ENCODE data around the gene IL24.
"Not testable (repeated sequence)": the region's sequence is repeated elsewhere in the genome, so short reads cannot be mapped to it uniquely, and the experiment has no call there.

The IL24 gene

DNA sequence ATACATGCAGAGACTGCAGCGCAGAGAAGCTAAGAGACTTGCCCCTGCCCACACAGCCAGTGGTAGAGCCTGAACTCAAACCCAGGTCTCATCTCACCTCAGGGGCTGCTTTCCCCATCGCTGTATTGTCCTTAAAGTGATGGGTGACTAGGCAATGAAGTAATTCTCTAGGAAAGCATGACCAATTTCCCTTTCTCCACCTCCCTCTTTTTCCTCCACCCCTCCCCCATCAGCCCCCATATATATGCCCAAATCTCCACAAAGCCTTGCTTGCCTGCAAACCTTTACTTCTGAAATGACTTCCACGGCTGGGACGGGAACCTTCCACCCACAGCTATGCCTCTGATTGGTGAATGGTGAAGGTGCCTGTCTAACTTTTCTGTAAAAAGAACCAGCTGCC, at the start of gene IL24:
Gene IL24, plus strand, starts transcription at position 269 of the 400 bp plus-strand sequence. CDS start 390 bp downstream, outside the sequence.
- H3K4me1 ChIP-seq (ENCODE audit: insufficient read depth, low read length) = no peaks in the 10 kb centered on the region
- no peaks in the 10 kb centered on the region for H3K36me3 ChIP-seq (ENCODE audit: insufficient read depth, low read length)
- no peak within 1 kb of the TSS for H2AFZ ChIP-seq (ENCODE audit: low read depth, low read length)
- H3K27me3 ChIP-seq (ENCODE audit: insufficient read depth, low read length) = peaks cover 3% of the 10 kb centered on the region
- no peaks in the 10 kb centered on the region for H3K9me3 ChIP-seq (ENCODE audit: low read length)
- H3K4me3 ChIP-seq (ENCODE audit: low read length) = no peak within 1 kb of the TSS

- Histone ChIP-seq H3K4me3 (ENCODE audit: low read length) (no peak overlapping the region), H3K27me3 (ENCODE audit: insufficient read depth, low read length) (no peaks in the 10 kb centered on the region), H3K36me3 (ENCODE audit: insufficient read depth, low read length) (no peaks in the 10 kb centered on the region), H3K4me1 (ENCODE audit: insufficient read depth, low read length) (peaks cover 8% of the 10 kb centered on the region), H3K9me3 (ENCODE audit: low read length) (no peaks in the 10 kb centered on the region), H2AFZ (ENCODE audit: low read depth, low read length) (no peak overlapping the region)
Observed at GRCh38 chr1:206847946-206848345, 49.3 kb upstream of the IL24 start.

DNA sequence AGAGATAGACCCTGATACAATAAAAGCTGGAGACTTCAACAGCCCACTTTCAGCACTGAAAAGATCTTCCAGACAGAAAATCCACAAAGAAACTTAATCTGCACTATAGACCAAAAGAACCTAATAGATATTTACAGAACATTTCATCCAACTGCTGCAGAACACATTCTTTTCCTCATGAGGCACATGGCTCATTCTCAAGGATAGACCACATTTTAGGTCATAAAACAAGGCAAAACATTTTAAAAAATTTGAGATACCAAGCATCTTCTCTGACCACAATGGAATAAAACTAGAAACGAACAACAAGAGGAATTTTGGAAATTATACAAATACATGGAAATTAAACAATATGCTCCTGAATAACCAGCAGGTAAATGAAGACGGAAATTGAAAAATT, 46.8 kb upstream of the IL24 start:
- H3K27me3 ChIP-seq (ENCODE audit: insufficient read depth, low read length) = no peaks in the 10 kb centered on the region
- no peaks in the 10 kb centered on the region for H3K9me3 ChIP-seq (ENCODE audit: low read length)
- H3K4me1 ChIP-seq (ENCODE audit: insufficient read depth, low read length) = peaks cover 4% of the 10 kb centered on the region
- no peak overlapping the region for H2AFZ ChIP-seq (ENCODE audit: low read depth, low read length)
- H3K36me3 ChIP-seq (ENCODE audit: insufficient read depth, low read length) = no peaks in the 10 kb centered on the region
- no peak overlapping the region for H3K4me3 ChIP-seq (ENCODE audit: low read length)

DNA sequence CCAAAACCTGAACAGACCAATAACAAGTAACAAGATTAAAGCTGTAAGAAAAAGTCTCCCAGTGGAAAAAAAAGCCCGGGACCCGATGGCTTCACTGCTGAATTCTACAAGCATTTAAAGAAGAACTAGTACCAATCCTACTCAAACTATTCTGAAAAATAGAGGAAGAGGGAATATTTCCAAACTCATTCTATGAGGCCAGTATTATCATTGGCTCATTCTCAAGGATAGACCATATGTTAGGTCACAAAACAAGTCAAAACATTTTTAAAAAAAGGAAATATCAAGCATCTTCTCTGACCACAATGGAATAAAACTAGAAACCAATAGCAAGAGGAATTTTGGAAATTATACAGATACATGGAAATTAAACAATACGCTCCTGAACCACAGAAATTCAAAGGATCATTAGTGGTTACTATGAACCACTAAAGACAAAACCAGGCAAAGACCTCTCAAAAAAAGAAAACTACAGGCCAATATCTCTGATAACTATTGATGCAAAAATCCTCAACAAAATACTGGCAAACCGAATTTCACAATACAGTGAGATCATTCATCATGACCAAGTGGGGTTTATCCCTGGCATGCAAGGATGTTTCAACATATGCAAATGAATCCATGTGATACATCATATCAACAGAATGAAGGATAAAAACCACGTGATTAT, 45.8 kb upstream of the IL24 start:
- H2AFZ ChIP-seq (ENCODE audit: low read depth, low read length) = no peak overlapping the region
- no peak overlapping the region for H3K4me3 ChIP-seq (ENCODE audit: low read length)
- H3K27me3 ChIP-seq (ENCODE audit: insufficient read depth, low read length) = no peaks in the 10 kb centered on the region
- peaks cover 4% of the 10 kb centered on the region for H3K4me1 ChIP-seq (ENCODE audit: insufficient read depth, low read length)
- no peaks in the 10 kb centered on the region for H3K36me3 ChIP-seq (ENCODE audit: insufficient read depth, low read length)
- no peaks in the 10 kb centered on the region for H3K9me3 ChIP-seq (ENCODE audit: low read length)

DNA sequence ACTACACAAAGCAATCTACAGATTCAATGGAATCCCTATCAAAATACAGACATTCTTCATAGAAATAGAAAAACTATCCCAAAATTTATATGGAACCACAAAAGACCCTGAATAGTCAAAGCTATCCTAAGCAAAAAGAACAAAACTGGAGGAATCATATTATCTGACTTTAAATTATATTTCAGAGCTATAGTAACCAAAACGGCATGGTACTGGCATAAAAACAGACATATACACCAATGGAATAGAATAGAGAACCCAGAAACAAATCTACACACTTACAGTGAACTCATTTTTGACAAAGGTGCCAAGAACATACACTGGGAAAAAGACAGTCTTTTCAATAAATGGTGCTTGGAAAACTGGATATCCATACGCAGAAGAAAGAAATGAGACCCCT, 44.6 kb upstream of the IL24 start:
- not testable (repeated sequence) for H3K36me3 ChIP-seq (ENCODE audit: insufficient read depth, low read length); H3K9me3 ChIP-seq (ENCODE audit: low read length); H3K4me1 ChIP-seq (ENCODE audit: insufficient read depth, low read length); H3K27me3 ChIP-seq (ENCODE audit: insufficient read depth, low read length); H3K4me3 ChIP-seq (ENCODE audit: low read length); H2AFZ ChIP-seq (ENCODE audit: low read depth, low read length)

GRCh38 chr1:206853696-206854095, 43.5 kb upstream of the IL24 start:
- H3K4me3 ChIP-seq (ENCODE audit: low read length); H3K27me3 ChIP-seq (ENCODE audit: insufficient read depth, low read length); H2AFZ ChIP-seq (ENCODE audit: low read depth, low read length); H3K4me1 ChIP-seq (ENCODE audit: insufficient read depth, low read length); H3K36me3 ChIP-seq (ENCODE audit: insufficient read depth, low read length); H3K9me3 ChIP-seq (ENCODE audit: low read length): not testable (repeated sequence)

DNA sequence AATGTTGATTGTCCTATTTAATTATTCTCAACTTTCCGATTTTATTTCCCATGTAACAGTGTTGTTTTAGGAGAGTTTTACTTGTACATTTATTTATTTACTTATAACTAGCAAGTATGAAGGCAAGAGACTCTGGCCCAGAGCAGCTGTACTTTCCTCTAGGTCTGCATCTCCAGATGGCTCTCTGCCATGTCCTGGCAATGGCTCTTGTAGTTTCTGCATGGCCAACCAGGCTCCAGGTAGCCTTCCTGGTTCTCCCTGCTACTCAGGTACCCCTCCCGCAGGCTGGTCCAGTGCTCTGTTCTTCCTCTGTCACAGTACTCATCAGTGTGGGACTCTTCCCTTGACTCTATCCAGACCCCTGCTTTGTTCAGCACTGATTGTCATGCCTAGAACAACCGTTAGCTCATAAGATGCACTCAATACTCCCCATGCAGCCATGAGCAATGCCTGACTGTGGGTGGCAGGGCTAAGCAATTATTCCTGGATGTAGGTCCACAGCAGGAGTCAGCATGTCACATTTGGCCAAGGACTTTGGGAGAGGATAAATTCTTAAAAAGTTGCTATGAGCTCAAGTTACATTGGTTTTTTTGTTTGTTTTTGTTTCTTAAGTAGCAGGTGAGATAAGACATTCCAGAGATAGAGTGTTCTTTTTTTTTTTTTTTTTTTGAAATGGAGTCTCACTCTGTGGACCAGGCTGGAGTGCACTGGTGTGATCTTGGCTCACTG, 42.7 kb upstream of the IL24 start:
- H2AFZ ChIP-seq (ENCODE audit: low read depth, low read length) = no peak overlapping the region
- H3K4me1 ChIP-seq (ENCODE audit: insufficient read depth, low read length) = no peaks in the 10 kb centered on the region
- no peaks in the 10 kb centered on the region for H3K36me3 ChIP-seq (ENCODE audit: insufficient read depth, low read length)
- no peak overlapping the region for H3K4me3 ChIP-seq (ENCODE audit: low read length)
- no peaks in the 10 kb centered on the region for H3K27me3 ChIP-seq (ENCODE audit: insufficient read depth, low read length)
- no peaks in the 10 kb centered on the region for H3K9me3 ChIP-seq (ENCODE audit: low read length)

GRCh38 chr1:206855859-206856258, 41.4 kb upstream of the IL24 start:
- no peaks in the 10 kb centered on the region for H3K36me3 ChIP-seq (ENCODE audit: insufficient read depth, low read length)
- H3K4me3 ChIP-seq (ENCODE audit: low read length) = no peak overlapping the region
- H2AFZ ChIP-seq (ENCODE audit: low read depth, low read length) = no peak overlapping the region
- H3K9me3 ChIP-seq (ENCODE audit: low read length) = no peaks in the 10 kb centered on the region
- H3K27me3 ChIP-seq (ENCODE audit: insufficient read depth, low read length) = no peaks in the 10 kb centered on the region
- no peaks in the 10 kb centered on the region for H3K4me1 ChIP-seq (ENCODE audit: insufficient read depth, low read length)

GRCh38 chr1:206856674-206857464, 40.4 kb upstream of the IL24 start:
- no peak overlapping the region for H2AFZ ChIP-seq (ENCODE audit: low read depth, low read length)
- H3K4me3 ChIP-seq (ENCODE audit: low read length) = no peak overlapping the region
- H3K36me3 ChIP-seq (ENCODE audit: insufficient read depth, low read length) = no peaks in the 10 kb centered on the region
- H3K4me1 ChIP-seq (ENCODE audit: insufficient read depth, low read length) = no peaks in the 10 kb centered on the region
- H3K9me3 ChIP-seq (ENCODE audit: low read length) = no peaks in the 10 kb centered on the region
- peaks cover 5% of the 10 kb centered on the region for H3K27me3 ChIP-seq (ENCODE audit: insufficient read depth, low read length)

DNA sequence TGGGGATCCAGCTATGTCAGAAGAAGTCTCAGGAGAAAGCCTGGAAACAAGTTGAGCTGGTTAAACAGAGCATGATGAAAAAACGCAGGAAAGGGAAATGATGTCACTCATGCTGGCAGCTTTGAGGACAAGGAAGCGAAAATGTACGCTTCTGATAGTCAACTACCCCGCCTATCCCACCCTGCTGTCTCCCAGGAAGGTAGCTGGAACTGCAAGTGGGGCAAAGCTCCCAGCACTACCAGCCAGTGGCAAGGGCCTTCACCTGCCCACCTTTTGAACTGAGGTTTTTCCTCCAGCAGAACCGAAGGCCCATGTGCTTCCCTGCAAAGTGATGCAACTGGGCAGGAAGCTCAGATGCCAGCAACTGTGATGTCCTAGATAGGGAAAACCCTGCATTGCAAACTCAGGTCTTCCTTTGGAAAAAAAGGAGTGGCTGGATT, 38.1 kb upstream of the IL24 start:
- H2AFZ ChIP-seq (ENCODE audit: low read depth, low read length) = no peak overlapping the region

GRCh38 chr1:206860165-206860564, 37.1 kb upstream of the IL24 start:
- peaks cover 5% of the 10 kb centered on the region for H3K27me3 ChIP-seq (ENCODE audit: insufficient read depth, low read length)
- no peaks in the 10 kb centered on the region for H3K4me1 ChIP-seq (ENCODE audit: insufficient read depth, low read length)
- no peak overlapping the region for H2AFZ ChIP-seq (ENCODE audit: low read depth, low read length)
- H3K36me3 ChIP-seq (ENCODE audit: insufficient read depth, low read length) = no peaks in the 10 kb centered on the region
- no peak overlapping the region for H3K4me3 ChIP-seq (ENCODE audit: low read length)
- no peaks in the 10 kb centered on the region for H3K9me3 ChIP-seq (ENCODE audit: low read length)

More for the DNA sequence above, 38.1 kb upstream of the IL24 start:
- Histone ChIP-seq H3K27me3 (ENCODE audit: insufficient read depth, low read length) (peaks cover 5% of the 10 kb centered on the region), H3K4me3 (ENCODE audit: low read length) (no peak overlapping the region), H3K36me3 (ENCODE audit: insufficient read depth, low read length) (no peaks in the 10 kb centered on the region), H3K4me1 (ENCODE audit: insufficient read depth, low read length) (no peaks in the 10 kb centered on the region), H3K9me3 (ENCODE audit: low read length) (no peaks in the 10 kb centered on the region)

- Histone ChIP-seq H2AFZ (ENCODE audit: low read depth, low read length) (no peak overlapping the region), H3K36me3 (ENCODE audit: insufficient read depth, low read length) (no peaks in the 10 kb centered on the region), H3K9me3 (ENCODE audit: low read length) (no peaks in the 10 kb centered on the region), H3K27me3 (ENCODE audit: insufficient read depth, low read length) (peaks cover 5% of the 10 kb centered on the region), H3K4me3 (ENCODE audit: low read length) (no peak overlapping the region), H3K4me1 (ENCODE audit: insufficient read depth, low read length) (no peaks in the 10 kb centered on the region)
Observed at GRCh38 chr1:206863266-206863665, 34.0 kb upstream of the IL24 start.

GRCh38 chr1:206864939-206865671, 32.1 kb upstream of the IL24 start, which contains the start of gene IL20:
TSS of gene IL20 (plus strand) at chr1:206865623. CDS start at chr1:206865853, 230 bp downstream.
- H3K36me3 ChIP-seq (ENCODE audit: insufficient read depth, low read length) = no peaks in the 10 kb centered on the region
- peaks cover 5% of the 10 kb centered on the region for H3K27me3 ChIP-seq (ENCODE audit: insufficient read depth, low read length)
- no peaks in the 10 kb centered on the region for H3K4me1 ChIP-seq (ENCODE audit: insufficient read depth, low read length)
- no peak within 1 kb of the TSS for H2AFZ ChIP-seq (ENCODE audit: low read depth, low read length)
- no peaks in the 10 kb centered on the region for H3K9me3 ChIP-seq (ENCODE audit: low read length)
- H3K4me3 ChIP-seq (ENCODE audit: low read length) = no peak within 1 kb of the TSS

Measured in neuron (in vitro differentiated cells).